ENCODE data around the gene MYO7A.

MYO7A gene

GRCh38 chr11:77107950-77108349, 20.1 kb upstream of the MYO7A start:
- H3K9me3 Mint-ChIP-seq, result no peaks in the 10 kb centered on the region
- H3K36me3 Mint-ChIP-seq (ENCODE audit: low read depth), result no peaks in the 10 kb centered on the region
- peak overlapping the region in 1 of 3 experiments; percentile 38 for H3K27ac Mint-ChIP-seq
- peaks cover 7% of the 10 kb centered on the region for H3K27me3 Mint-ChIP-seq (ENCODE audit: low read depth)
- H3K4me3 Mint-ChIP-seq, result no peak overlapping the region
- H3K4me1 Mint-ChIP-seq, result peaks cover 31% of the 10 kb centered on the region
- TF ChIP-seq CTCF (IDR thresholded peaks at IDR 0.05; ENCODE audit: unreplicated experiment in 3 of 3), result no peak

GRCh38 chr11:77108436-77108835, 19.6 kb upstream of the MYO7A start:
- Mint-ChIP-seq H3K27me3 (ENCODE audit: low read depth) (peaks cover 7% of the 10 kb centered on the region), H3K27ac (peak overlapping the region in 1 of 3 experiments; percentile 38), H3K4me1 (peaks cover 31% of the 10 kb centered on the region), H3K36me3 (ENCODE audit: low read depth) (peaks cover 3% of the 10 kb centered on the region), H3K4me3 (no peak overlapping the region), H3K9me3 (no peaks in the 10 kb centered on the region)
- no peak for TF ChIP-seq CTCF (IDR thresholded peaks at IDR 0.05; ENCODE audit: unreplicated experiment in 3 of 3)

GRCh38 chr11:77109236-77110019, 18.6 kb upstream of the MYO7A start:
- Mint-ChIP-seq H3K27me3 (ENCODE audit: low read depth) (peaks cover 3% of the 10 kb centered on the region), H3K4me1 (peaks cover 26% of the 10 kb centered on the region), H3K27ac (peak overlapping the region in 2 of 3 experiments; percentile 0 to 19), H3K9me3 (no peaks in the 10 kb centered on the region), H3K36me3 (ENCODE audit: low read depth) (peaks cover 5% of the 10 kb centered on the region), H3K4me3 (no peak overlapping the region)
- no peak for TF ChIP-seq CTCF (IDR thresholded peaks at IDR 0.05; ENCODE audit: unreplicated experiment in 3 of 3)

GRCh38 chr11:77110836-77111235, 17.2 kb upstream of the MYO7A start:
- no peak for TF ChIP-seq CTCF (IDR thresholded peaks at IDR 0.05; ENCODE audit: unreplicated experiment in 3 of 3)
- Mint-ChIP-seq H3K36me3 (ENCODE audit: low read depth) (peaks cover 5% of the 10 kb centered on the region), H3K27ac (no peak overlapping the region), H3K4me1 (peaks cover 26% of the 10 kb centered on the region), H3K4me3 (no peak overlapping the region), H3K9me3 (no peaks in the 10 kb centered on the region), H3K27me3 (ENCODE audit: low read depth) (peaks cover 3% of the 10 kb centered on the region)

GRCh38 chr11:77111277-77111676, 16.8 kb upstream of the MYO7A start:
- no peak overlapping the region for H3K4me3 Mint-ChIP-seq
- H3K4me1 Mint-ChIP-seq, result peaks cover 26% of the 10 kb centered on the region
- no peak overlapping the region for H3K27ac Mint-ChIP-seq
- no peaks in the 10 kb centered on the region for H3K9me3 Mint-ChIP-seq
- peaks cover 3% of the 10 kb centered on the region for H3K27me3 Mint-ChIP-seq (ENCODE audit: low read depth)
- TF ChIP-seq CTCF (IDR thresholded peaks at IDR 0.05; ENCODE audit: unreplicated experiment in 3 of 3), result no peak
- H3K36me3 Mint-ChIP-seq (ENCODE audit: low read depth), result peaks cover 5% of the 10 kb centered on the region

- TF ChIP-seq CTCF (IDR thresholded peaks at IDR 0.05; ENCODE audit: unreplicated experiment in 3 of 3), result no peak
- peaks cover 26% of the 10 kb centered on the region for H3K4me1 Mint-ChIP-seq
These were observed 16.1 kb upstream of the MYO7A start for GRCh38 chr11:77111946-77112345.

More at GRCh38 chr11:77111946-77112345, 16.1 kb upstream of the MYO7A start:
- H3K9me3 Mint-ChIP-seq, result no peaks in the 10 kb centered on the region
- H3K27me3 Mint-ChIP-seq (ENCODE audit: low read depth), result peaks cover 3% of the 10 kb centered on the region
- no peak overlapping the region for H3K4me3 Mint-ChIP-seq
- H3K36me3 Mint-ChIP-seq (ENCODE audit: low read depth), result peaks cover 5% of the 10 kb centered on the region
- H3K27ac Mint-ChIP-seq, result no peak overlapping the region
